Psoas muscle (tissue), 8 donors: ENCODE data around the gene MGLL. TPM values are rescaled to one million over a fixed set of nuclear protein-coding genes. Genes with fewer than 3 reads are reported as not detected.

ENCODE experiments used
- ATAC-seq, 4 donors: fragments of 200-7000 bp; cut with Tn5 transposase; one replicate each; pipeline ENCODE4 v1.9.1; 2020; ENCODE audit warnings: moderate library complexity in 3 of 4, mild to moderate bottlenecking in 2 of 4
- DNase-seq, 2 donors: peaks; one replicate each; pipeline ENCODE4 v3.0.0-alpha.2; 2020
- H3K27ac ChIP-seq: fragments of 200-600 bp; one replicate; pipeline ENCODE4 v1.8.0; 2022
- H3K27me3 ChIP-seq, 3 donors: fragments of 200-600 bp in 1 of 3; one replicate each; pipeline versions ENCODE4 v1.6.1 to v1.8.0; 2013 to 2022; ENCODE audit warnings: low read length in 2 of 3, mild to moderate bottlenecking in 2 of 3, moderate library complexity in 1 of 3; ENCODE audit not compliant: insufficient read depth in 3 of 3
- H3K36me3 ChIP-seq, 2 donors: fragments of 200-600 bp in 1 of 2; one replicate each; pipeline versions ENCODE4 v1.6.1 to v1.8.0; 2013 to 2022; ENCODE audit warnings: low read depth in 1 of 2, mild to moderate bottlenecking in 1 of 2, moderate library complexity in 1 of 2; ENCODE audit not compliant: insufficient read depth in 1 of 2
- H3K4me1 ChIP-seq: fragments of 200-600 bp; one replicate; pipeline ENCODE4 v1.8.0; 2022
- H3K4me3 ChIP-seq: fragments of 200-600 bp; one replicate; pipeline ENCODE4 v1.8.0; 2022; ENCODE audit warnings: mild to moderate bottlenecking
- H3K9me3 ChIP-seq: fragments of 200-600 bp; one replicate; pipeline ENCODE4 v1.8.0; 2022
- CTCF ChIP-seq: fragments of 200-600 bp; IDR thresholded peaks from one replicate; pipeline ENCODE4 v1.8.0; 2022; ENCODE audit warnings: antibody characterized with exemption
- WGBS, 3 donors: extraction: QIAGEN DNeasy Blood & Tissue Kit; methylation state at CpG; one replicate each; pipeline versions ENCODE4 v1.1.6 to v1.1.7; 2013; 5-methylcytosine and 5-hydroxymethylcytosine counted together
- intact Hi-C, 2 donors: fragments of 100-400 bp; cut with DNase I; formaldehyde crosslinking; loops; one replicate each; pipeline versions ENCODE4 v1.11.0 to v1.14.2; 2022
- polyA plus RNA-seq, 3 donors: library from polyadenylated mRNA; stranded (reverse); fragments of 200-250 nt; gene quantifications; one replicate each; pipeline ENCODE4 v1.2.3, GENCODE V29; 2013
- total RNA-seq, 4 donors: library from RNA; stranded (reverse); fragmentation: NEBNext Ultra II Directional in 2 of 4; extraction: Animal tissue kit (Norgen Biotek cat#: 25700) in 2 of 4; gene quantifications; one replicate each; pipeline versions ENCODE4 v1.2.1 to v1.2.4, GENCODE V29; 2021 to 2023
- donor health status: healthy with polysubstance abuse.
- donor health status: DM: no; HTN: no; CAD: no; lungs with moderate emphysema.
- donor health status: Bipolar disorder and iron deficiency.
- donor health status: healthy.
- donor health status: DM: yes; HTN: yes; CAD: no.
- donor health status: DM: no; HTN: no; CAD: no.
- donor health status: DM: no; HTN: no; CAD: no.
- donor health status: DM: yes; HTN: yes; CAD: no.

The MGLL gene
- total and polyA plus RNA-seq, 7 donors: 32.8 to 85.6 (median 63.0) TPM

- intact Hi-C loops: no loop called here
- no peaks in the 10 kb centered on the region for H3K27me3 ChIP-seq
- peaks cover 32% of the 10 kb centered on the region for H3K4me1 ChIP-seq
- no peak overlapping the region for H3K4me3 ChIP-seq
- DNase-seq: no peak
- 77 to 86% (median 83%) methylated on average over 8 of the region's 8 CpGs for WGBS, 3 donors
- no peak for TF ChIP-seq CTCF
- peak in 2 of 4 donors; percentile 6 to 10 for ATAC-seq
- H3K36me3 ChIP-seq: peaks cover 0 to 3% of the 10 kb centered on the region in 2 donors
- peak overlapping the region; percentile 56 for H3K27ac ChIP-seq
- no peaks in the 10 kb centered on the region for H3K9me3 ChIP-seq
Measured at GRCh38 chr3:127730171-127730570, 92.1 kb downstream of the MGLL start.

- 49 to 81% (median 57%) methylated on average over 4 of the region's 4 CpGs for WGBS, 3 donors
- no peaks in the 10 kb centered on the region for H3K27me3 ChIP-seq
- H3K4me3 ChIP-seq: no peak overlapping the region
- ATAC-seq: peak; percentile 67 to 84 (median 74)
- H3K27ac ChIP-seq: peak overlapping the region; percentile 56
- H3K9me3 ChIP-seq: no peaks in the 10 kb centered on the region
- intact Hi-C loops: no loop called here
- peaks cover 26% of the 10 kb centered on the region for H3K4me1 ChIP-seq
- no peaks in the 10 kb centered on the region for H3K36me3 ChIP-seq
- DNase-seq: no peak
- TF ChIP-seq CTCF: no peak
Measured at GRCh38 chr3:127729556-127730056, 92.7 kb downstream of the MGLL start.

- TF ChIP-seq CTCF: no peak
- Histone ChIP-seq H3K27ac (peak overlapping the region; percentile 56), H3K27me3 (no peaks in the 10 kb centered on the region), H3K4me3 (no peak overlapping the region), H3K4me1 (peaks cover 21% of the 10 kb centered on the region), H3K9me3 (no peaks in the 10 kb centered on the region), H3K36me3 (no peaks in the 10 kb centered on the region)
- intact Hi-C loops: no loop called here
- no peak for ATAC-seq
- WGBS, 3 donors: 75 to 83% (median 78%) methylated on average over 7 of the region's 7 CpGs
- DNase-seq: no peak
Measured at GRCh38 chr3:127728417-127729015, 93.8 kb downstream of the MGLL start.

- no peak for TF ChIP-seq CTCF
- ATAC-seq: no peak
- H3K9me3 ChIP-seq: no peaks in the 10 kb centered on the region
- H3K36me3 ChIP-seq: peaks cover 0 to 6% of the 10 kb centered on the region in 2 donors
- intact Hi-C loops: no loop called here
- peaks cover 29% of the 10 kb centered on the region for H3K4me1 ChIP-seq
- H3K27me3 ChIP-seq: no peaks in the 10 kb centered on the region
- H3K27ac ChIP-seq: no peak overlapping the region
- WGBS, 3 donors: 74 to 79% (median 77%) methylated on average over 3 of the region's 3 CpGs
- no peak for DNase-seq
- no peak overlapping the region for H3K4me3 ChIP-seq
Measured at GRCh38 chr3:127726894-127727293, 95.4 kb downstream of the MGLL start.
